ENCODE measurements around the gene TMBIM4.
"Not testable (repeated sequence)": the region's sequence is repeated elsewhere in the genome, so short reads cannot be mapped to it uniquely, and the experiment has no call there.

Gene TMBIM4

GRCh38 chr12:66190519-66191370 lies 20.9 kb upstream of the TMBIM4 start:
- Mint-ChIP-seq H3K27me3 (peaks cover 40% of the 10 kb centered on the region), H3K27ac (no peak overlapping the region), H3K4me3 (no peak overlapping the region), H3K4me1 (peaks cover 8% of the 10 kb centered on the region), H3K36me3 (no peaks in the 10 kb centered on the region), H3K9me3 (no peaks in the 10 kb centered on the region)

- peak overlapping the region; percentile 54 for H3K4me3 Mint-ChIP-seq
- peaks cover 8% of the 10 kb centered on the region for H3K4me1 Mint-ChIP-seq
- H3K27me3 Mint-ChIP-seq, result peaks cover 36% of the 10 kb centered on the region
- no peaks in the 10 kb centered on the region for H3K9me3 Mint-ChIP-seq
- no peak overlapping the region for H3K27ac Mint-ChIP-seq
- no peaks in the 10 kb centered on the region for H3K36me3 Mint-ChIP-seq
Measured at GRCh38 chr12:66189889-66190288, 20.1 kb upstream of the TMBIM4 start.

- Mint-ChIP-seq H3K9me3 (peaks cover 3% of the 10 kb centered on the region), H3K27me3 (peaks cover 37% of the 10 kb centered on the region), H3K36me3 (peaks cover 3% of the 10 kb centered on the region), H3K4me1 (peaks cover 8% of the 10 kb centered on the region), H3K27ac (no peak overlapping the region), H3K4me3 (peak overlapping the region; percentile 54)
Measured at GRCh38 chr12:66189486-66189843, 19.7 kb upstream of the TMBIM4 start.

- H3K4me3 Mint-ChIP-seq, result peak within 1 kb of the TSS; percentile 82
- peaks cover 5% of the 10 kb centered on the region for H3K36me3 Mint-ChIP-seq
- H3K4me1 Mint-ChIP-seq, result peaks cover 8% of the 10 kb centered on the region
- peak within 1 kb of the TSS; percentile 69 for H3K27ac Mint-ChIP-seq
- H3K9me3 Mint-ChIP-seq, result peaks cover 6% of the 10 kb centered on the region
- H3K27me3 Mint-ChIP-seq, result peaks cover 36% of the 10 kb centered on the region
Measured at GRCh38 chr12:66188584-66189485, 19.0 kb upstream of the TMBIM4 start, which contains the start of gene IRAK3. TSS of gene IRAK3 (plus strand) at chr12:66189214. CDS start at chr12:66189300, 86 bp downstream.

GRCh38 chr12:66187821-66188220 lies 18.0 kb upstream of the TMBIM4 start:
- H3K27ac Mint-ChIP-seq, result no peak overlapping the region

GRCh38 chr12:66187036-66187435 lies 17.2 kb upstream of the TMBIM4 start:
- H3K27me3 Mint-ChIP-seq, result peaks cover 41% of the 10 kb centered on the region
- H3K36me3 Mint-ChIP-seq, result peaks cover 5% of the 10 kb centered on the region
- H3K27ac Mint-ChIP-seq, result peak overlapping the region; percentile 9
- peaks cover 8% of the 10 kb centered on the region for H3K4me1 Mint-ChIP-seq
- H3K4me3 Mint-ChIP-seq, result peak overlapping the region; percentile 19
- H3K9me3 Mint-ChIP-seq, result peaks cover 6% of the 10 kb centered on the region

More at GRCh38 chr12:66187821-66188220, 18.0 kb upstream of the TMBIM4 start:
- peaks cover 38% of the 10 kb centered on the region for H3K27me3 Mint-ChIP-seq
- H3K9me3 Mint-ChIP-seq, result peaks cover 6% of the 10 kb centered on the region
- peak overlapping the region; percentile 82 for H3K4me3 Mint-ChIP-seq
- peaks cover 5% of the 10 kb centered on the region for H3K36me3 Mint-ChIP-seq
- peaks cover 8% of the 10 kb centered on the region for H3K4me1 Mint-ChIP-seq

GRCh38 chr12:66184822-66185221 lies 15.0 kb upstream of the TMBIM4 start:
- H3K27ac Mint-ChIP-seq, H3K4me1 Mint-ChIP-seq, H3K9me3 Mint-ChIP-seq, H3K36me3 Mint-ChIP-seq, H3K4me3 Mint-ChIP-seq: not testable (repeated sequence)
- peaks cover 24% of the 10 kb centered on the region for H3K27me3 Mint-ChIP-seq

- H3K27ac Mint-ChIP-seq, result no peak overlapping the region
- peaks cover 5% of the 10 kb centered on the region for H3K4me1 Mint-ChIP-seq
- H3K9me3 Mint-ChIP-seq, result peaks cover 11% of the 10 kb centered on the region
- H3K36me3 Mint-ChIP-seq, result peaks cover 8% of the 10 kb centered on the region
- H3K4me3 Mint-ChIP-seq, result no peak overlapping the region
- H3K27me3 Mint-ChIP-seq, result peaks cover 22% of the 10 kb centered on the region
Measured at GRCh38 chr12:66182956-66183355, 13.2 kb upstream of the TMBIM4 start.

- peaks cover 4% of the 10 kb centered on the region for H3K36me3 Mint-ChIP-seq
- peaks cover 8% of the 10 kb centered on the region for H3K27me3 Mint-ChIP-seq
- H3K9me3 Mint-ChIP-seq, result peaks cover 5% of the 10 kb centered on the region
- no peak overlapping the region for H3K27ac Mint-ChIP-seq
- no peak overlapping the region for H3K4me3 Mint-ChIP-seq
- H3K4me1 Mint-ChIP-seq, result no peaks in the 10 kb centered on the region
Measured at GRCh38 chr12:66176105-66176900, 6.5 kb upstream of the TMBIM4 start.

- H3K4me3 Mint-ChIP-seq, H3K27me3 Mint-ChIP-seq, H3K4me1 Mint-ChIP-seq, H3K9me3 Mint-ChIP-seq, H3K36me3 Mint-ChIP-seq: not testable (repeated sequence)
- H3K27ac Mint-ChIP-seq, result peak overlapping the region; percentile 4
Measured at GRCh38 chr12:66174391-66175325, 4.9 kb upstream of the TMBIM4 start.

- Mint-ChIP-seq H3K36me3 (peaks cover 22% of the 10 kb centered on the region), H3K27me3 (peaks cover 1% of the 10 kb centered on the region), H3K9me3 (peaks cover 6% of the 10 kb centered on the region), H3K4me1 (peaks cover 43% of the 10 kb centered on the region), H3K27ac (peak overlapping the region; percentile 99), H3K4me3 (peak overlapping the region; percentile 99)
Measured at GRCh38 chr12:66170606-66171005, 810 bp upstream of the TMBIM4 start.

GRCh38 chr12:66168410-66168809 lies 1.4 kb downstream of the TMBIM4 start:
- Mint-ChIP-seq H3K9me3 (peaks cover 6% of the 10 kb centered on the region), H3K4me3 (peak overlapping the region; percentile 99), H3K36me3 (peaks cover 31% of the 10 kb centered on the region), H3K27ac (peak overlapping the region; percentile 99), H3K27me3 (no peaks in the 10 kb centered on the region), H3K4me1 (peaks cover 65% of the 10 kb centered on the region)

GRCh38 chr12:66166561-66166960 lies 3.2 kb downstream of the TMBIM4 start:
- peak overlapping the region; percentile 99 for H3K4me3 Mint-ChIP-seq
- H3K4me1 Mint-ChIP-seq, result peaks cover 82% of the 10 kb centered on the region
- H3K27me3 Mint-ChIP-seq, result no peaks in the 10 kb centered on the region
- peak overlapping the region; percentile 81 for H3K27ac Mint-ChIP-seq
- peaks cover 6% of the 10 kb centered on the region for H3K9me3 Mint-ChIP-seq
- peaks cover 31% of the 10 kb centered on the region for H3K36me3 Mint-ChIP-seq

GRCh38 chr12:66165141-66165540 lies 4.7 kb downstream of the TMBIM4 start:
- Mint-ChIP-seq H3K4me3 (no peak overlapping the region), H3K36me3 (peaks cover 33% of the 10 kb centered on the region), H3K9me3 (peaks cover 6% of the 10 kb centered on the region), H3K4me1 (peaks cover 77% of the 10 kb centered on the region), H3K27ac (peak overlapping the region; percentile 36), H3K27me3 (no peaks in the 10 kb centered on the region)
